Measurements from ENCODE around the gene ADGRL3.

The ADGRL3 gene

GRCh38 chr4:61301271-61301670 lies 101.1 kb downstream of the ADGRL3 start:
- TF ChIP-seq CTCF (IDR thresholded peaks at IDR 0.05; ENCODE audit: poor library complexity, severe bottlenecking), result no peak

GRCh38 chr4:61308033-61308432 lies 107.9 kb downstream of the ADGRL3 start:
- Histone ChIP-seq H3K9me3 (ENCODE audit: severe bottlenecking) (no peaks in the 10 kb centered on the region), H3K4me1 (ENCODE audit: insufficient read depth, poor library complexity, severe bottlenecking) (no peaks in the 10 kb centered on the region), H3K27ac (ENCODE audit: poor library complexity, severe bottlenecking) (no peak overlapping the region), H3K4me3 (ENCODE audit: severe bottlenecking) (no peak overlapping the region), H3K27me3 (ENCODE audit: insufficient read depth, poor library complexity, severe bottlenecking) (no peaks in the 10 kb centered on the region), H3K36me3 (ENCODE audit: low read depth) (no peaks in the 10 kb centered on the region)
- no peak for TF ChIP-seq CTCF (IDR thresholded peaks at IDR 0.05; ENCODE audit: poor library complexity, severe bottlenecking)
- ATAC-seq (ENCODE audit: low read depth), result no peak
- DNase-seq (ENCODE audit: low spot score), result no peak

More at GRCh38 chr4:61301271-61301670, 101.1 kb downstream of the ADGRL3 start:
- Histone ChIP-seq H3K4me3 (ENCODE audit: severe bottlenecking) (no peak overlapping the region), H3K27ac (ENCODE audit: poor library complexity, severe bottlenecking) (no peak overlapping the region), H3K27me3 (ENCODE audit: insufficient read depth, poor library complexity, severe bottlenecking) (no peaks in the 10 kb centered on the region), H3K4me1 (ENCODE audit: insufficient read depth, poor library complexity, severe bottlenecking) (no peaks in the 10 kb centered on the region), H3K9me3 (ENCODE audit: severe bottlenecking) (no peaks in the 10 kb centered on the region), H3K36me3 (ENCODE audit: low read depth) (no peaks in the 10 kb centered on the region)
- no peak for DNase-seq (ENCODE audit: low spot score)
- ATAC-seq (ENCODE audit: low read depth), result no peak

GRCh38 chr4:61309616-61310015 lies 109.5 kb downstream of the ADGRL3 start:
- no peaks in the 10 kb centered on the region for H3K4me1 ChIP-seq (ENCODE audit: insufficient read depth, poor library complexity, severe bottlenecking)
- H3K9me3 ChIP-seq (ENCODE audit: severe bottlenecking), result no peaks in the 10 kb centered on the region
- no peak for TF ChIP-seq CTCF (IDR thresholded peaks at IDR 0.05; ENCODE audit: poor library complexity, severe bottlenecking)
- DNase-seq (ENCODE audit: low spot score) (no peak), ATAC-seq (ENCODE audit: low read depth) (no peak)
- H3K27me3 ChIP-seq (ENCODE audit: insufficient read depth, poor library complexity, severe bottlenecking), result no peaks in the 10 kb centered on the region
- H3K36me3 ChIP-seq (ENCODE audit: low read depth), result no peaks in the 10 kb centered on the region
- no peak overlapping the region for H3K4me3 ChIP-seq (ENCODE audit: severe bottlenecking)
- H3K27ac ChIP-seq (ENCODE audit: poor library complexity, severe bottlenecking), result no peak overlapping the region

GRCh38 chr4:61312526-61312925 lies 112.4 kb downstream of the ADGRL3 start:
- H3K27me3 ChIP-seq (ENCODE audit: insufficient read depth, poor library complexity, severe bottlenecking), result no peaks in the 10 kb centered on the region
- no peak for ATAC-seq (ENCODE audit: low read depth)
- no peaks in the 10 kb centered on the region for H3K4me1 ChIP-seq (ENCODE audit: insufficient read depth, poor library complexity, severe bottlenecking)
- TF ChIP-seq CTCF (IDR thresholded peaks at IDR 0.05; ENCODE audit: poor library complexity, severe bottlenecking), result no peak
- H3K27ac ChIP-seq (ENCODE audit: poor library complexity, severe bottlenecking), result no peak overlapping the region
- no peaks in the 10 kb centered on the region for H3K36me3 ChIP-seq (ENCODE audit: low read depth)
- DNase-seq (ENCODE audit: low spot score), result no peak
- H3K9me3 ChIP-seq (ENCODE audit: severe bottlenecking), result no peaks in the 10 kb centered on the region
- H3K4me3 ChIP-seq (ENCODE audit: severe bottlenecking), result no peak overlapping the region

GRCh38 chr4:61318431-61318830 lies 118.3 kb downstream of the ADGRL3 start:
- no peak for ATAC-seq (ENCODE audit: low read depth)
- no peaks in the 10 kb centered on the region for H3K4me1 ChIP-seq (ENCODE audit: insufficient read depth, poor library complexity, severe bottlenecking)
- H3K9me3 ChIP-seq (ENCODE audit: severe bottlenecking), result no peaks in the 10 kb centered on the region

More at GRCh38 chr4:61318431-61318830, 118.3 kb downstream of the ADGRL3 start:
- no peaks in the 10 kb centered on the region for H3K36me3 ChIP-seq (ENCODE audit: low read depth)
- no peaks in the 10 kb centered on the region for H3K27me3 ChIP-seq (ENCODE audit: insufficient read depth, poor library complexity, severe bottlenecking)
- no peak for DNase-seq (ENCODE audit: low spot score)
- no peak overlapping the region for H3K4me3 ChIP-seq (ENCODE audit: severe bottlenecking)
- TF ChIP-seq CTCF (IDR thresholded peaks at IDR 0.05; ENCODE audit: poor library complexity, severe bottlenecking), result no peak
- no peak overlapping the region for H3K27ac ChIP-seq (ENCODE audit: poor library complexity, severe bottlenecking)

All from RWPE2 (cell line).